DND-41 (cell line): ENCODE data around the gene GRHPR.

ENCODE experiments used
- ATAC-seq: fragments of 200-7000 bp; cut with Tn5 transposase; 3 replicates; pipeline ENCODE4 v1.9.1; 2021; ENCODE audit warnings: low read depth; ENCODE audit not compliant: insufficient read depth
- DNase-seq: peaks from one replicate; pipeline ENCODE4 v3.0.0-alpha.2; 2020
- H2AFZ ChIP-seq: 2 replicates; pipeline ENCODE4 v1.6.0; 2012; ENCODE audit warnings: low read depth, low read length
- H3K27ac ChIP-seq: 2 replicates; pipeline ENCODE4 v1.5.1; 2012; ENCODE audit warnings: low read length, inconsistent platforms
- H3K27me3 ChIP-seq: fragments of 200-600 bp; sonication (generic); 2 replicates; pipeline ENCODE4 v1.6.0; 2012; ENCODE audit warnings: low read length, mild to moderate bottlenecking, inconsistent platforms; ENCODE audit not compliant: insufficient read depth, poor library complexity
- H3K36me3 ChIP-seq: 2 replicates; pipeline ENCODE4 v1.5.1; 2012; ENCODE audit warnings: low read length, inconsistent platforms; ENCODE audit not compliant: insufficient read depth
- H3K4me1 ChIP-seq: 2 replicates; pipeline ENCODE4 v1.5.1; 2012; ENCODE audit warnings: mild to moderate bottlenecking, low read length; ENCODE audit not compliant: insufficient read depth
- H3K4me2 ChIP-seq: 2 replicates; pipeline ENCODE4 v1.6.0; 2012; ENCODE audit warnings: mild to moderate bottlenecking, moderate library complexity, low read length, inconsistent platforms; ENCODE audit not compliant: insufficient read depth
- H3K4me3 ChIP-seq, 2 experiments: fragments of 200-600 bp in 1 of 2; shearing (Covaris generic) in 1 of 2; 2 replicates each; pipeline ENCODE4 v1.5.1; 2012 to 2016; ENCODE audit warnings: inconsistent platforms in 2 of 2, low read length in 2 of 2, mild to moderate bottlenecking in 2 of 2, low read depth in 1 of 2, moderate library complexity in 1 of 2
- H3K79me2 ChIP-seq: 2 replicates; pipeline ENCODE4 v1.6.0; 2012; ENCODE audit warnings: low read length, inconsistent platforms; ENCODE audit not compliant: insufficient read depth
- H3K9ac ChIP-seq: 2 replicates; pipeline ENCODE4 v1.6.0; 2012; ENCODE audit warnings: low read depth, mild to moderate bottlenecking, inconsistent platforms, low read length, moderate library complexity
- H3K9me3 ChIP-seq: 2 replicates; pipeline ENCODE4 v1.5.1; 2012; ENCODE audit warnings: low read length, moderate library complexity, mild to moderate bottlenecking, inconsistent platforms; ENCODE audit not compliant: insufficient read depth, severe bottlenecking
- H4K20me1 ChIP-seq: 2 replicates; pipeline ENCODE4 v1.6.0; 2012; ENCODE audit warnings: low read length; ENCODE audit not compliant: insufficient read depth
- EZH2 ChIP-seq: IDR thresholded peaks from 3 replicates; pipeline ENCODE4 v1.6.1; 2012; ENCODE audit warnings: borderline replicate concordance, low read depth, mild to moderate bottlenecking, moderate library complexity, low read length, inconsistent platforms; ENCODE audit not compliant: severe bottlenecking
- TF ChIP-seq, protein P1 (sequence below): IDR thresholded peaks from 2 replicates; pipeline ENCODE4 v1.5.1; 2012; ENCODE audit warnings: borderline replicate concordance, low read length, moderate library complexity, mild to moderate bottlenecking; ENCODE audit not compliant: poor library complexity, severe bottlenecking; ENCODE audit errors: extremely low read depth

Gene GRHPR

DNA sequence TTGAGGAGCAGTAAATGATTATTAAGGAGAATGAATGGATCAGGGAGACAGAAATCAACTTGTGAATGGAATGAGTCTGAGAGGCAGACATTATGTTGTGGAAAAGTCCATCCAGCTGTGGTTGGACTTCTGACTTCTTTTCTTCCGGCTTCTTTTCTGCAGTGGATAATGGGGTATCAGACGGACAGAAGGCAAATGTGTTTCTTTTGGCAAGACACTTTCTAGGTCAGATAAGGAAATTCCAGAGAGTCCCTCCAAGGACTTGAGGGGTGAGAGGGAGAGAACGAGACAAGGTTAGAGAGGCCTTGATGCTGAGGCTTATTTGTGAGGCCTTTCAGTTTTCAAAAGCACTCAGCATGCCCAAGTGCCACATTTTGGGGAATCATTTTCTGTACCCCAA lies 17.1 kb upstream of the GRHPR start:
- no peak overlapping the region for H3K27ac ChIP-seq
- H3K27me3 ChIP-seq, result no peaks in the 10 kb centered on the region
- no peak overlapping the region for H3K4me3 ChIP-seq
- TF ChIP-seq EZH2, result no peak
- TF ChIP-seq, protein P1, sequence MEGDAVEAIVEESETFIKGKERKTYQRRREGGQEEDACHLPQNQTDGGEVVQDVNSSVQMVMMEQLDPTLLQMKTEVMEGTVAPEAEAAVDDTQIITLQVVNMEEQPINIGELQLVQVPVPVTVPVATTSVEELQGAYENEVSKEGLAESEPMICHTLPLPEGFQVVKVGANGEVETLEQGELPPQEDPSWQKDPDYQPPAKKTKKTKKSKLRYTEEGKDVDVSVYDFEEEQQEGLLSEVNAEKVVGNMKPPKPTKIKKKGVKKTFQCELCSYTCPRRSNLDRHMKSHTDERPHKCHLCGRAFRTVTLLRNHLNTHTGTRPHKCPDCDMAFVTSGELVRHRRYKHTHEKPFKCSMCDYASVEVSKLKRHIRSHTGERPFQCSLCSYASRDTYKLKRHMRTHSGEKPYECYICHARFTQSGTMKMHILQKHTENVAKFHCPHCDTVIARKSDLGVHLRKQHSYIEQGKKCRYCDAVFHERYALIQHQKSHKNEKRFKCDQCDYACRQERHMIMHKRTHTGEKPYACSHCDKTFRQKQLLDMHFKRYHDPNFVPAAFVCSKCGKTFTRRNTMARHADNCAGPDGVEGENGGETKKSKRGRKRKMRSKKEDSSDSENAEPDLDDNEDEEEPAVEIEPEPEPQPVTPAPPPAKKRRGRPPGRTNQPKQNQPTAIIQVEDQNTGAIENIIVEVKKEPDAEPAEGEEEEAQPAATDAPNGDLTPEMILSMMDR, result no peak
- no peaks in the 10 kb centered on the region for H4K20me1 ChIP-seq
- H2AFZ ChIP-seq, result no peak overlapping the region
- H3K4me2 ChIP-seq, result no peak overlapping the region
- DNase-seq (no peak), ATAC-seq (no peak)
- no peaks in the 10 kb centered on the region for H3K9me3 ChIP-seq
- H3K36me3 ChIP-seq, result no peaks in the 10 kb centered on the region
- no peaks in the 10 kb centered on the region for H3K79me2 ChIP-seq
- H3K4me1 ChIP-seq, result no peaks in the 10 kb centered on the region
- H3K9ac ChIP-seq, result no peak overlapping the region

- Histone ChIP-seq H3K4me2 (no peak overlapping the region), H4K20me1 (no peaks in the 10 kb centered on the region), H3K4me3 (no peak overlapping the region), H3K27me3 (no peaks in the 10 kb centered on the region), H3K27ac (no peak overlapping the region), H2AFZ (no peak overlapping the region), H3K79me2 (no peaks in the 10 kb centered on the region), H3K9ac (no peak overlapping the region), H3K4me1 (no peaks in the 10 kb centered on the region), H3K9me3 (no peaks in the 10 kb centered on the region), H3K36me3 (no peaks in the 10 kb centered on the region)
- DNase-seq (no peak), ATAC-seq (no peak)
- TF ChIP-seq, protein P1, result no peak
- no peak for TF ChIP-seq EZH2
Observed at GRCh38 chr9:37405764-37406380, 16.6 kb upstream of the GRHPR start.

DNA sequence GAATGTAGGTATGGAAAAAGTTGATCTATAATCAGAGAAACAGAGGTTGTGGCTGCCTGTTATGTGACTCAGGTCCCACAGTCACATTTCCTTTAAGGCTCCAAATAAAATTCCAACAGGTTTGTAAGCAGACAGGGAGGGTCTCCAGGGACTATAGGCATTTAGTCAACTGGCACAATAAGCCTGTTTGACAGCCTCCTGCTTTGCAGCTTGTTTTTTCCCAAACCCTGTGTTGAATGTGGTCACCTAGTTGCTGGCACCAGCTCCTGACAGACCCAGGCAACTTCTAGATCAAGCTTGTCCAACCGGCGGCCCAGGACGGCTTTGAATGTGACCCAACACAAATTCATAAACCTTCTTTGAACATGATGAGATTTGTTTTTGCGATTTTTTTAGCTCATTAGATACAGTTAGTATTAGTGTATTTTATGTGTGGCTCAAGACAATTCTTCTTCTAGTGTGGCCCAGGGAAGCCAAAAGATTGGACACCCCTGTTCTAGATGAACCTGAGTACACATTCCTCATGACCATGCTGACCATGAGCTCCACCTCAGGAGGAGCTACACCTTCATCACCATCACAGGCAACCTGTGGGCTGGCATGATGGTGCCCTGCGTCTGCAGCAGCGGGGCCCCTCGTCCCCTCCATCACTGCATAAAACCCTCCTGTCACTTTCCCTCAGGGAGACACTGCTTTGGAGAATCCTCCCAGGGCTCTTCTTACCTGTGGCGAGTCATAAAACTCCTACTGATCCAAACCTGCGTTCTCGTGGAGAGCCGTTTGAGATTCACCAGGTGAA lies 15.7 kb upstream of the GRHPR start:
- Histone ChIP-seq H3K36me3 (no peaks in the 10 kb centered on the region), H3K4me3 (no peak overlapping the region), H4K20me1 (no peaks in the 10 kb centered on the region), H2AFZ (no peak overlapping the region), H3K4me2 (no peak overlapping the region), H3K79me2 (no peaks in the 10 kb centered on the region), H3K27ac (no peak overlapping the region), H3K4me1 (no peaks in the 10 kb centered on the region), H3K9me3 (no peaks in the 10 kb centered on the region), H3K9ac (no peak overlapping the region), H3K27me3 (no peaks in the 10 kb centered on the region)
- ATAC-seq (no peak), DNase-seq (no peak)
- TF ChIP-seq, protein P1, result no peak
- TF ChIP-seq EZH2, result no peak
